Ovary (tissue), 9 donors: ENCODE results near the gene MDC1. TPM values are rescaled to one million over a fixed set of nuclear protein-coding genes. Genes with fewer than 3 reads are reported as not detected.

Experiments used
- DNase-seq, 5 donors: peaks; one replicate each; pipeline ENCODE4 v3.0.0-alpha.2; 2019 to 2020
- H3K27ac ChIP-seq, 2 donors: fragments of 200-600 bp; one replicate each; pipeline versions ENCODE4 v1.5.1 to v1.8.0; 2019 to 2022
- H3K27me3 ChIP-seq: fragments of 200-600 bp; one replicate; pipeline ENCODE4 v1.8.0; 2022
- H3K36me3 ChIP-seq: fragments of 200-600 bp; sonication (generic); one replicate; pipeline ENCODE4 v1.5.1; 2019
- H3K4me1 ChIP-seq: one replicate; pipeline ENCODE4 v1.8.1; 2013; ENCODE audit warnings: mild to moderate bottlenecking, moderate library complexity; ENCODE audit not compliant: insufficient read depth
- H3K4me3 ChIP-seq: fragments of 200-600 bp; sonication (generic); one replicate; pipeline ENCODE4 v1.5.1; 2017
- H3K9me3 ChIP-seq, 2 donors: fragments of 200-600 bp in 1 of 2; sonication (generic) in 1 of 2; one replicate each; pipeline versions ENCODE4 v1.5.1 to v1.8.1; 2013 to 2019; ENCODE audit warnings: mild to moderate bottlenecking in 1 of 2, moderate library complexity in 1 of 2
- CTCF ChIP-seq, 3 donors: fragments of 450-650 bp in 2 of 3; fragments of 200-600 bp in 1 of 3; IDR thresholded peaks; one replicate each; pipeline versions ENCODE4 v1.5.1 to v1.8.0; 2016 to 2022; ENCODE audit warnings: antibody characterized with exemption in 3 of 3, mild to moderate bottlenecking in 1 of 3
- EP300 ChIP-seq: sonication (generic); formaldehyde crosslinking; IDR thresholded peaks from one replicate; pipeline ENCODE4 v1.6.1; 2017; ENCODE audit warnings: antibody characterized with exemption
- POLR2A ChIP-seq: fragments of 450-650 bp; IDR thresholded peaks from one replicate; pipeline ENCODE4 v1.6.1; 2017; ENCODE audit warnings: antibody characterized with exemption, mild to moderate bottlenecking, moderate library complexity
- WGBS, 3 donors: extraction: QIAGEN DNeasy Blood & Tissue Kit in 1 of 3; methylation state at CpG; one replicate each; pipeline versions ENCODE4 v1.1.5 to v1.1.7; 2013 to 2017; 5-methylcytosine and 5-hydroxymethylcytosine counted together
- intact Hi-C, 4 donors: fragments of 100-400 bp; cut with DNase I; formaldehyde crosslinking; loops; one replicate each; pipeline versions ENCODE4 v1.11.0 to v1.15.1; 2022 to 2023
- polyA plus RNA-seq, 2 donors: library from polyadenylated mRNA; stranded (reverse); fragments of 200-250 nt in 1 of 2; fragments of 350-450 nt in 1 of 2; fragmentation: Illumina TruSeq in 1 of 2; extraction: RNeasy Lipid Tissue Mini Kit (QIAGEN cat#74804) in 1 of 2; gene quantifications; one replicate each; pipeline ENCODE4 v1.2.3, GENCODE V29; 2013 to 2014
- total RNA-seq, 7 donors: library from RNA; depleted of rRNA in 2 of 7; stranded (reverse); fragments of >200 nt in 2 of 7; fragmentation: NEBNext Ultra II Directional in 3 of 7; extraction: Animal tissue kit (Norgen Biotek cat#: 25700) in 3 of 7; gene quantifications; one replicate each; pipeline versions ENCODE4 v1.1.0 to v1.2.4, GENCODE V29; 2016 to 2023
- donor health status: DM: no; HTN: no; CAD: no; lungs with moderate emphysema.
- donor health status: DM: no; HTN: no; CAD: no.
- donor health status: Bipolar disorder and iron deficiency.
- donor health status: DM: yes; HTN: yes; CAD: no.
- donor health status: DM: no; HTN: no; CAD: no.
- donor health status: DM: yes; HTN: yes; CAD: no.

The MDC1 gene
- total and polyA plus RNA-seq, 9 donors = 13.1 to 62.5 (median 39.2) TPM

DNA sequence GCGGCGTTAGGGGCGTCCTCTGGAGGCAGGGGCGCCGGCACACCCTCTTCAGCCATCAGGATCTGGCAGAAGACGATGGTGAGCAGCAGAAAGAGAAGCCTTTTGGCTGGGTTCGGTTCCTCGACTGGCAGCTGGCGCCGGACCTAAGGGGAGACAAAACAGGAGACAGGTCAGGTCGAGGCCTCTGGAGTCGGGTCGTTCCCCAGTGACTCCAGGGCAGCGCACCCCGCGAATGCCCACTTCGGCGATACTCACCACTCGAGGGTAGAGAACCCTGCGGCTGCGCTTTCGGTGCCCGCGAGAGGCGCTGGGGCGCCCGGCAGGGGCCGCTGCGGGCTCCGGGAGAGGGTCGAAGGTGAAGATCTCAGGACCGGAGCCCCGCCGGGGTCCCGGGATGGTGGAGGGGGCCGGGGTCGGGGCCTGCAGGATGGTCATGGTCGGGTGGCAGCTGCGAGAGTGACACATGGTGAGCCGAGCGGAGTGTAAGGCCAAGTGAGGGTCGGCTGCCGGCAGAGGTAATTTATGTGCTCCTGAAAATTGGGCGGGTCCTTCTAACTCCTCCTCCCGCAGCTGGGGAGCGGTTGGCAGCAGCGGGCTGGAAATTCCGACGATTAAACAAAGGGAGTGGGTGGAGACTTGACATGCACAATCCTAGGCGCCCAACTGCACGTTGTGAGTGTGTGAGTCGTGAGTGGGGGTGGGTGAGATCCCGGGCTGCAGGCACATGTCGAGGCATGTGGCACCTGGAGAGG lies 27.1 kb upstream of the MDC1 start, which contains the start of gene IER3:
TSS of gene IER3 (minus strand) at position 494 of the 752 bp plus-strand sequence. CDS start at position 465, 29 bp downstream.
- TF ChIP-seq EP300 (no peak), CTCF (IDR thresholded peaks at IDR 0.05) (peak; percentile 64 to 84 (median 71)), POLR2A (peak; percentile 35)
- WGBS, 3 donors = 1 to 2% (median 1%) methylated on average over 35 to 54 of the region's 54 CpGs
- Histone ChIP-seq H3K27ac (peak within 1 kb of the TSS; percentile 72 to 89), H3K4me3 (peak within 1 kb of the TSS; percentile 60), H3K4me1 (peaks cover 13% of the 10 kb centered on the region), H3K27me3 (no peaks in the 10 kb centered on the region), H3K36me3 (no peaks in the 10 kb centered on the region), H3K9me3 (no peaks in the 10 kb centered on the region)
- DNase-seq = peak; percentile 81 to 86 (median 82)
- intact Hi-C loops = loop anchor here (5.0 to 10.0 kb wide), 7 partner anchors 33 to 331 kb away; partner anchors contain the start of gene DDR1 (in 3 of the 4)

DNA sequence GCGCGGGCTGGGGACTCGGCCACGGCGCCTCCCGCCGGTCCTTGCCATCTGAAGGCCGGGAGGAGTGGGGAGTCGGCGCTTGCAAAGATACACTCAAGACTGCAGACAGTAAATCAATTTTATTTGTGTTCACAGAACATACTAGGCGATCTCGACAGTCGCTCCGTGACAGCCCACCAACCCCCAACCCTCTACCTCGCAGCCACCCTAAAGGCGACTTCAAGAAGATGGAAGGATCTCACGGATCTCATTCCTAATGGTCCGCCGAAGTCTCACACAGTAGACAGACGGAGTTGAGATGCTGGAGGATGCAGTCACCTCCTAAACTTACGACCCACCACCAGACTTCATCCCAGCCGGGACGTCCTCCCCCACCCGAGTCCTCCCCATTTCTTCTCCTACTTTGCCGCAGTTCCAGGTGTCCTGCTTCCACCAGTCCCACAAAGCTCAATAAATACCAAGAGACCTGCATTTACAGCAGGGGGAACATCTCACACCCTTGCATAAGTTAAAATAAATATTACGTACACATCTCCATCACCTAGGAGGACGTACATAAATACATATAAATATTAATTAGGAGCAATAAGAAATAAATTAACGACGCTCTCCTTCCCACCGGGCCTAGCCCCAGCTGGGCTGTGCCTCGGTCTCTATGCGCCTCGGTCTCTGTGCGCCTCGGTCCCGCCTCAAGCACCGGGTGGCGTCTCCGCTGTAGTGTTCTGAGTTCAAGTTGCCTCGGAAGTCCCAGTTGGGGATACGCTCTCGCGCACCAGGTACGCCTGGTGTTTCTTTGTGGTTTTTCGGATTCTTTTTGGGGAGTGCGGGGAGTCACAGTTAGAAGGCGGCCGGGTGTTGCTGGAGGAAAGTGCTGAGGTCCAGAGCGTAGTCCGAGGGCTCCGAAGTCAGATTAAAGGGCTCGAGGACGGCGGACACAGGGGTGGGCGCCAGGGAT lies 26.3 kb upstream of the MDC1 start:
- 4 to 7% (median 6%) methylated on average over 54 to 55 of the region's 55 CpGs for WGBS, 3 donors
- peak in 4 of 5 donors; percentile 37 to 50 (median 42) for DNase-seq
- intact Hi-C loops = loop anchor here (5.0 to 10.0 kb wide), 7 partner anchors 34 to 331 kb away; partner anchors contain the start of gene DDR1 (in 3 of the 4)

DNA sequence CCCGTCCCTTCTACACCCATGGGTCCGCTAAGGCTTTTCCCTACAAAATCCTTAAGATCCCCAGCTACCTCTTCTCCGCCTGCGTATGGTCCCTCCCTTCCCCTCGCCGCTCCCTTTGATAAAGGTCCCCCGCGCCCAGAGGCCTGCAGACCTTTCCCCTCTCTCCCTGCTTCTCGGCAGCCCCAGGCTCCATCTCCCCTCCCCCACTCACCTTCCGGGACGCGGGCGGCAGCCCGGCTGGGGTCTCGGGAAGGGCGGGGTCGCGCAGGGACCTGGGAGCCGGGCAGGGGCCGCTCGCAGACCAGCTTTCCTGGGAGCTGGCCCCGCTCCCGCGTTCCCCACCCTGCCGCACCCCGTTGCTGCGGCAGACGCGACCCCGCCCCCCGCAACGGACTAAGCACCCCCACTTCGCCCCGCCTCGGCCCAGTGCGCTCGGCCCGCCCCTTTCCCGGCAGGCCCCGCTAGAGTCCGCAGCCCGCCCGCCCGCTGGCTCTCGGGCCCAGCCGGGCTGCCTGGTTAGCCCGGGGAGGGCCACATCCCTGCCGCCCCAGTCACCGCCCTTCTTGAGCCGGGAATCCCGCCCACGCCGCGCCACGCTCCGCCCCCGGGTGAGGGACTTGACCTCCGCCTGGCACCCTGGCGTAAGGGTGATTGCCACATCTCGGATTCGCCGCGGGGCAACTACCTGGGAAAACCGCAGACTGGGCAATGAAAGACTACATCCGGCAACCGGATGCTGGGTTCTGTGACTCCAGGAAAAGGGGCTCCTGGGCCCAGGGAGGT lies 25.4 kb upstream of the MDC1 start, which contains the start of gene FLOT1:
TSS of gene FLOT1 (minus strand) at position 372 of the 783 bp plus-strand sequence. CDS start 498 bp downstream, outside the sequence.
- intact Hi-C loops = loop anchor here (5.0 to 10.0 kb wide), 7 partner anchors 35 to 332 kb away; partner anchors contain the start of gene DDR1 (in 3 of the 4)
- Histone ChIP-seq H3K27me3 (no peaks in the 10 kb centered on the region), H3K36me3 (no peaks in the 10 kb centered on the region), H3K4me1 (peaks cover 9% of the 10 kb centered on the region), H3K4me3 (peak within 1 kb of the TSS; percentile 60), H3K9me3 (no peaks in the 10 kb centered on the region), H3K27ac (peak within 1 kb of the TSS; percentile 72 to 89)
- TF ChIP-seq EP300 = no peak
- no peak for TF ChIP-seq CTCF (IDR thresholded peaks at IDR 0.05)
- peak; percentile 55 for TF ChIP-seq POLR2A
- WGBS, 3 donors = 0 to 1% (median 0%) methylated on average over 30 to 66 of the region's 66 CpGs
- DNase-seq = peak; percentile 92 to 94 (median 94)

More for the DNA sequence above, 26.3 kb upstream of the MDC1 start:
- no peaks in the 10 kb centered on the region for H3K9me3 ChIP-seq
- peaks cover 9% of the 10 kb centered on the region for H3K4me1 ChIP-seq
- H3K4me3 ChIP-seq = peak overlapping the region; percentile 60
- H3K36me3 ChIP-seq = no peaks in the 10 kb centered on the region
- TF ChIP-seq POLR2A (no peak), CTCF (IDR thresholded peaks at IDR 0.05) (no peak), EP300 (no peak)
- H3K27ac ChIP-seq = peak overlapping the region; percentile 72 to 89
- H3K27me3 ChIP-seq = no peaks in the 10 kb centered on the region
